C4-2B (cell line): ENCODE data around the gene WFDC10B.
"Not testable (repeated sequence)": the region's sequence is repeated elsewhere in the genome, so short reads cannot be mapped to it uniquely, and the experiment has no call there.

Experiments used
- H3K27ac ChIP-seq: fragments of 450-650 bp; 2 replicates; pipeline ENCODE4 v1.5.1; 2017
- CTCF ChIP-seq: fragments of 450-650 bp; conservative IDR thresholded peaks from 2 replicates; pipeline ENCODE4 v1.5.1; 2017; ENCODE audit warnings: mild to moderate bottlenecking
- ZFX ChIP-seq: fragments of 450-650 bp; IDR thresholded peaks from 2 replicates; pipeline ENCODE4 v1.6.1; 2017

WFDC10B gene

GRCh38 chr20:45732199-45732598, 27.4 kb upstream of the WFDC10B start:
- no peak for TF ChIP-seq ZFX
- no peak for TF ChIP-seq CTCF
- no peak overlapping the region for H3K27ac ChIP-seq

- no peak for TF ChIP-seq ZFX
- TF ChIP-seq CTCF = no peak
- H3K27ac ChIP-seq = no peak overlapping the region
Observed at GRCh38 chr20:45727044-45727443, 22.2 kb upstream of the WFDC10B start.

- H3K27ac ChIP-seq = no peak overlapping the region
- no peak for TF ChIP-seq ZFX
- TF ChIP-seq CTCF = no peak
Observed at GRCh38 chr20:45725134-45725533, 20.3 kb upstream of the WFDC10B start.

GRCh38 chr20:45722047-45722446, 17.2 kb upstream of the WFDC10B start, which contains the start of gene SPINT4:
TSS of gene SPINT4 (plus strand) at chr20:45722347. CDS start at chr20:45722368, 21 bp downstream.
- TF ChIP-seq ZFX = no peak
- TF ChIP-seq CTCF = no peak
- H3K27ac ChIP-seq = no peak within 1 kb of the TSS

- not testable (repeated sequence) for H3K27ac ChIP-seq
Observed at GRCh38 chr20:45716141-45716688, 11.4 kb upstream of the WFDC10B start.

DNA sequence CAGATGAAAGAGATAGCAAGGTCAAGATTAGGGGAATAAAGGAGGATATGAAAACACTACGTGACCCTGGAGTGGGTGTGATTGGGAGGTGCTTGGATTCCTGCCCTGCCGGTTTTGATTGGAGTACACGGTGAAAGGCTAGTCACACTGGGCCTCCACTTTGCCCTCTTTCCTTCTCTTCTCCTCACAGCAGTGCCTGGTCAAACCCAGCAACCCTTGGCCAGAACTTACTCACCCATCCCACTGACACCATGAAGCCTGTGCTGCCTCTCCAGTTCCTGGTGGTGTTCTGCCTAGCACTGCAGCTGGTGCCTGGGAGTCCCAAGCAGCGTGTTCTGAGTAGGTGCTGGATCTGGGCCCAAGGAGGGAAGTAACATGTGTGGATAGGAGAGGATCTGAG, 2.9 kb downstream of the WFDC10B start, which contains the start of gene WFDC13:
Gene WFDC13, plus strand, starts transcription at position 166 of the 400 bp plus-strand sequence. Its CDS starts 86 bp downstream, at position 252.
- no peak within 1 kb of the TSS for H3K27ac ChIP-seq
- no peak for TF ChIP-seq CTCF
- TF ChIP-seq ZFX = no peak

- TF ChIP-seq CTCF (no peak), ZFX (no peak)
- no peak overlapping the region for H3K27ac ChIP-seq
Observed at GRCh38 chr20:45701104-45701503, 3.7 kb downstream of the WFDC10B start.

DNA sequence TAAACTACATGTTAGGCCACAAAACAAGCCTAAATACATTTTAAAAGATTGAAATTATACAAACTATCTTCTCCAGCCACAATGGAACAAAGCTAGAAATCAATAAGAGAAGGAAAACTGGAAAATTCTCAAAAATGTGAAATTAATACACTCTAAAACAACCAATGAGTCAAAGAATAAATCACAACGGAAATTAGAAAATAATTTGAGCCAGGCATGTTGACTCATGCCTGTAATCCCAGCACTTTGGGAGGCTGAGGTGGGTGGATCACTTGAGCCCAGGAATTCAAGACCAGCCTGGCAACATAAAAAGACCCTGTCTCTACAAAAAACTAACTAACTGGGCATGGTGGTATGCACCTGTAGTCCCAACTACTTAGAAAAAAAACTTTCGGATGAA, 9.3 kb downstream of the WFDC10B start:
- H3K27ac ChIP-seq = no peak overlapping the region
- TF ChIP-seq ZFX (no peak), CTCF (no peak)

- H3K27ac ChIP-seq = not testable (repeated sequence)
Observed at GRCh38 chr20:45693346-45693745, 11.5 kb downstream of the WFDC10B start.
